H1 (cell line): ENCODE data around the gene GRB7. TPM values are rescaled to one million over a fixed set of nuclear protein-coding genes. Genes with fewer than 3 reads are reported as not detected.

ENCODE experiments used
- CTCF ChIA-PET: fragments of 300-600 bp; sonication (Branson Sonifier 250); formaldehyde crosslinking; loops from one replicate; lab custom pipeline; 2021; ENCODE audit not compliant: partially characterized antibody; lab: Charles Lee
- POLR2A ChIA-PET: fragments of 300-600 bp; sonication (Branson Sonifier 250); formaldehyde crosslinking; loops from one replicate; lab custom pipeline; 2021; ENCODE audit warnings: inconsistent platforms; ENCODE audit not compliant: partially characterized antibody; lab: Charles Lee
- DNase-seq, 2 experiments: peaks; one replicate each; pipeline versions ENCODE4 v3.0.0 to v3.0.0-alpha.2; 2010 to 2022; ENCODE audit warnings: low spot score in 2 of 2, low read depth in 1 of 2, mixed read lengths in 1 of 2
- FAIRE-seq: peaks from 2 replicates; lab custom pipeline; 2011; peaks lifted over from hg19 to GRCh38; lab: Jason Lieb, UNC
- H2AFZ ChIP-seq: 2 replicates; pipeline ENCODE4 v1.8.1; 2012; ENCODE audit warnings: low read length, inconsistent platforms
- H2AK5ac ChIP-seq: 2 replicates; pipeline ENCODE4 v1.6.1; 2013; ENCODE audit warnings: low read depth, low read length
- H2BK120ac ChIP-seq: replicated peaks from 2 replicates; pipeline ENCODE3; 2013; ENCODE audit warnings: low read depth, low read length, inconsistent platforms
- H2BK12ac ChIP-seq: 2 replicates; pipeline ENCODE4 v1.6.1; 2013; ENCODE audit warnings: low read depth, low read length
- H2BK15ac ChIP-seq: 2 replicates; pipeline ENCODE4 v1.6.1; 2013; ENCODE audit warnings: low read length
- H2BK20ac ChIP-seq: 2 replicates; pipeline ENCODE4 v1.6.1; 2013; ENCODE audit warnings: low read length
- H2BK5ac ChIP-seq: 2 replicates; pipeline ENCODE4 v1.6.1; 2013; ENCODE audit warnings: low read depth, low read length
- H3K14ac ChIP-seq: 2 replicates; pipeline ENCODE4 v1.6.1; 2013; ENCODE audit warnings: inconsistent platforms; ENCODE audit not compliant: insufficient read length
- H3K18ac ChIP-seq: 2 replicates; pipeline ENCODE4 v1.6.1; 2013; ENCODE audit warnings: low read length; ENCODE audit errors: extremely low read depth
- H3K23ac ChIP-seq: 2 replicates; pipeline ENCODE4 v1.6.1; 2013; ENCODE audit warnings: inconsistent platforms; ENCODE audit not compliant: insufficient read length
- H3K23me2 ChIP-seq: 2 replicates; pipeline ENCODE4 v1.6.1; 2013; ENCODE audit warnings: low read depth, low read length
- H3K27ac ChIP-seq: 2 replicates; pipeline ENCODE4 v1.6.1; 2011; ENCODE audit warnings: low read depth, low read length, inconsistent platforms
- H3K27me3 ChIP-seq, 4 experiments: replicated peaks in 1 of 4; 1 replicate in 1 of 4; 2 replicates in 3 of 4; pipeline versions ENCODE4 v1.6.1 to v1.8.1; 2011 to 2013; ENCODE audit warnings: low read length in 3 of 4, mild to moderate bottlenecking in 3 of 4, inconsistent platforms in 2 of 4, mixed read lengths in 2 of 4, moderate library complexity in 1 of 4; ENCODE audit not compliant: control insufficient read depth in 3 of 4, insufficient read depth in 3 of 4; ENCODE audit errors: extremely low read depth in 1 of 4
- H3K36me3 ChIP-seq, 4 experiments: 2 replicates each; pipeline versions ENCODE4 v1.6.1 to v1.8.1; 2011 to 2013; ENCODE audit warnings: mild to moderate bottlenecking in 4 of 4, low read length in 3 of 4, moderate library complexity in 2 of 4, control low read depth in 1 of 4, inconsistent platforms in 1 of 4; ENCODE audit not compliant: insufficient read depth in 4 of 4, control insufficient read depth in 2 of 4
- H3K4ac ChIP-seq: replicated peaks from 2 replicates; pipeline ENCODE3; 2013; ENCODE audit warnings: low read length, low read depth, mixed read lengths, inconsistent platforms; ENCODE audit not compliant: insufficient read length
- H3K4me1 ChIP-seq, 4 experiments: replicated peaks in 1 of 4; 1 replicate in 1 of 4; 2 replicates in 3 of 4; pipeline versions ENCODE4 v1.6.1 to v1.8.1; 2011 to 2013; ENCODE audit warnings: low read length in 3 of 4, inconsistent platforms in 2 of 4, mixed read lengths in 1 of 4; ENCODE audit not compliant: insufficient read depth in 4 of 4, control insufficient read depth in 3 of 4
- H3K4me2 ChIP-seq, 2 experiments: 2 replicates each; pipeline versions ENCODE4 v1.6.1 to v1.8.1; 2011 to 2013; ENCODE audit warnings: low read depth in 2 of 2, low read length in 2 of 2, control low read depth in 1 of 2, inconsistent platforms in 1 of 2, mild to moderate bottlenecking in 1 of 2; ENCODE audit not compliant: insufficient read depth in 1 of 2
- H3K4me3 ChIP-seq, 4 experiments: fragments of 200-600, 300-600 bp in 1 of 4; sonication (generic), shearing (Covaris generic), sonication (Bioruptor Twin) in 1 of 4; 2 replicates each; pipeline versions ENCODE4 v1.5.1 to v1.8.1; 2011 to 2016; ENCODE audit warnings: low read length in 4 of 4, low read depth in 3 of 4, control low read depth in 2 of 4, inconsistent platforms in 2 of 4, mild to moderate bottlenecking in 2 of 4, mixed read lengths in 1 of 4, moderate library complexity in 1 of 4; ENCODE audit not compliant: insufficient read depth in 2 of 4; ENCODE audit errors: extremely low read depth in 1 of 4
- H3K56ac ChIP-seq: replicated peaks from 2 replicates; pipeline ENCODE3; 2013; ENCODE audit warnings: low read depth, mild to moderate bottlenecking, mixed read lengths, low read length, inconsistent platforms; ENCODE audit not compliant: insufficient read length
- H3K79me1 ChIP-seq: 2 replicates; pipeline ENCODE4 v1.6.1; 2013; ENCODE audit warnings: low read depth, low read length, control low read depth
- H3K79me2 ChIP-seq, 2 experiments: 2 replicates each; pipeline versions ENCODE4 v1.6.1 to v1.8.1; 2012 to 2013; ENCODE audit warnings: low read length in 2 of 2, mild to moderate bottlenecking in 2 of 2, inconsistent platforms in 1 of 2; ENCODE audit not compliant: insufficient read depth in 2 of 2, control insufficient read depth in 1 of 2
- H3K9ac ChIP-seq, 4 experiments: replicated peaks in 1 of 4; 1 replicate in 1 of 4; 2 replicates in 3 of 4; pipeline versions ENCODE4 v1.6.1 to v1.8.1; 2011 to 2013; ENCODE audit warnings: low read depth in 3 of 4, low read length in 3 of 4, control low read depth in 2 of 4, mild to moderate bottlenecking in 2 of 4, moderate library complexity in 2 of 4, inconsistent platforms in 1 of 4; ENCODE audit errors: extremely low read depth in 1 of 4
- H3K9me3 ChIP-seq, 2 experiments: 2 replicates each; pipeline versions ENCODE4 v1.6.1 to v1.8.1; 2012 to 2013; ENCODE audit warnings: mild to moderate bottlenecking in 2 of 2, moderate library complexity in 2 of 2, control low read depth in 1 of 2, inconsistent platforms in 1 of 2, low read depth in 1 of 2, low read length in 1 of 2, mixed read lengths in 1 of 2; ENCODE audit not compliant: insufficient read depth in 2 of 2
- H4K20me1 ChIP-seq, 2 experiments: replicated peaks in 1 of 2; 2 replicates each; pipeline versions ENCODE3 to v1.8.1; 2011 to 2013; ENCODE audit warnings: inconsistent platforms in 2 of 2, low read length in 2 of 2, mild to moderate bottlenecking in 1 of 2; ENCODE audit not compliant: insufficient read depth in 2 of 2, control insufficient read depth in 1 of 2
- H4K5ac ChIP-seq: 2 replicates; pipeline ENCODE4 v1.6.1; 2013; ENCODE audit warnings: low read length, low read depth, mixed read lengths, inconsistent platforms; ENCODE audit not compliant: insufficient read length
- H4K8ac ChIP-seq: 2 replicates; pipeline ENCODE4 v1.8.0; 2013; ENCODE audit warnings: mild to moderate bottlenecking, moderate library complexity, low read length, inconsistent platforms; ENCODE audit not compliant: insufficient read depth; ENCODE audit errors: extremely low read depth
- H4K91ac ChIP-seq: replicated peaks from 2 replicates; pipeline ENCODE3; 2013; ENCODE audit warnings: low read length, mixed read lengths, inconsistent platforms; ENCODE audit not compliant: insufficient read length
- BRCA1 ChIP-seq: IDR thresholded peaks from 2 replicates; pipeline ENCODE4 v1.6.1; 2012; ENCODE audit warnings: low read depth, low read length, improper control_type of control experiment
- CEBPB ChIP-seq: IDR thresholded peaks from 2 replicates; pipeline ENCODE4 v1.6.1; 2012; ENCODE audit warnings: low read depth, low read length
- CHD1 ChIP-seq: IDR thresholded peaks from 2 replicates; pipeline ENCODE4 v1.6.1; 2012; ENCODE audit warnings: low read depth, low read length, improper control_type of control experiment
- CHD2 ChIP-seq: IDR thresholded peaks from 2 replicates; pipeline ENCODE4 v1.6.1; 2012; ENCODE audit warnings: low read length, improper control_type of control experiment
- CTCF ChIP-seq, 3 experiments: IDR thresholded peaks; 1 replicate in 2 of 3; 2 replicates in 1 of 3; pipeline versions ENCODE4 v1.5.1 to v1.6.1; 2011; ENCODE audit warnings: low read length in 3 of 3, mild to moderate bottlenecking in 3 of 3, inconsistent platforms in 2 of 3, low read depth in 1 of 3, moderate library complexity in 1 of 3; ENCODE audit not compliant: insufficient read depth in 1 of 3; ENCODE audit errors: control extremely low read depth in 1 of 3
- EGR1 ChIP-seq: IDR thresholded peaks from 2 replicates; pipeline ENCODE4 v1.6.1; 2011; ENCODE audit warnings: low read depth, low read length, borderline replicate concordance
- FOSL1 ChIP-seq: IDR thresholded peaks from 2 replicates; pipeline ENCODE4 v1.6.1; 2011; ENCODE audit warnings: mild to moderate bottlenecking, low read depth, low read length, moderate library complexity; ENCODE audit not compliant: insufficient read depth
- NANOG ChIP-seq: IDR thresholded peaks from 2 replicates; pipeline ENCODE4 v1.6.1; 2011; ENCODE audit warnings: low read length, low read depth, mild to moderate bottlenecking, inconsistent platforms; ENCODE audit not compliant: insufficient read depth, poor library complexity, severe bottlenecking
- POU5F1 ChIP-seq: IDR thresholded peaks from 2 replicates; pipeline ENCODE4 v1.6.1; 2011; ENCODE audit warnings: low read depth, mild to moderate bottlenecking, low read length, moderate library complexity
- RBBP5 ChIP-seq: IDR thresholded peaks from 2 replicates; pipeline ENCODE4 v1.7.1; 2012; ENCODE audit warnings: low read depth, mild to moderate bottlenecking, inconsistent platforms, low read length, moderate library complexity, borderline replicate concordance
- SP2 ChIP-seq: IDR thresholded peaks from 2 replicates; pipeline ENCODE4 v1.6.1; 2012; ENCODE audit warnings: mild to moderate bottlenecking, low read length, inconsistent platforms
- SRF ChIP-seq: IDR thresholded peaks from 2 replicates; pipeline ENCODE4 v1.6.1; 2011; ENCODE audit warnings: mild to moderate bottlenecking, low read depth, low read length, moderate library complexity
- TCF12 ChIP-seq: IDR thresholded peaks from 2 replicates; pipeline ENCODE4 v1.6.1; 2011; ENCODE audit warnings: low read depth, mild to moderate bottlenecking, low read length
- WGBS, 2 experiments: shearing (Covaris generic) in 1 of 2; methylation state at CpG; one replicate each; pipeline versions ENCODE4 v1.1.6 to v1.1.7; 2013 to 2015; ENCODE audit warnings: low lambda C conversion rate in 2 of 2, mixed read lengths in 2 of 2, inconsistent platforms in 1 of 2, low coverage in 1 of 2, missing lambda C conversion rate in 1 of 2; ENCODE audit not compliant: insufficient replicate concordance in 2 of 2, insufficient coverage in 1 of 2, insufficient read length in 1 of 2; ENCODE audit errors: extremely low coverage in 1 of 2, missing lambda C conversion rate in 1 of 2; 5-methylcytosine and 5-hydroxymethylcytosine counted together
- polyA plus RNA-seq, 7 experiments: library from polyadenylated mRNA; depleted of rRNA in 3 of 7; stranded (reverse) in 5 of 7; unstranded in 2 of 7; fragments of >200 nt in 5 of 7; fragments of 200-250 nt in 2 of 7; gene quantifications; 1 replicate in 5 of 7; 2 replicates in 1 of 7; 4 replicates in 1 of 7; pipeline versions ENCODE4 v1.2.1 to v1.2.3, GENCODE V29; 2011 to 2013; ENCODE audit warnings: missing spikeins in 2 of 7, mixed read lengths in 2 of 7
- total RNA-seq: library from RNA; stranded (reverse); fragmentation: NEBNext Ultra II Directional; extraction: Animal tissue kit (Norgen Biotek cat#: 25700); gene quantifications from 2 replicates; pipeline ENCODE4 v1.2.1, GENCODE V29; 2021

GRB7 gene
- total and polyA plus RNA-seq, 2 of the 8 experiments (the other 6 are each of a cell fraction or from before 2014, with no cell fraction given): 32.2 to 41.5 TPM

GRCh38 chr17:39775031-39775430 is 37.3 kb downstream of the GRB7 start:
- no peak overlapping the region for H3K56ac ChIP-seq
- no peak overlapping the region for H3K27ac ChIP-seq
- H3K9me3 ChIP-seq: no peaks in the 10 kb centered on the region
- no peak overlapping the region for H2BK5ac ChIP-seq
- WGBS, 2 experiments: 90% methylated on average over 2 of the region's 2 CpGs; no CpG with 5 or more reads in 1 of the 2 experiments
- H3K4me3 ChIP-seq: no peak overlapping the region
- H3K4ac ChIP-seq: no peak overlapping the region
- H3K14ac ChIP-seq: no peak overlapping the region
- no peak overlapping the region for H4K91ac ChIP-seq
- H4K8ac ChIP-seq: no peak overlapping the region
- ChIA-PET CTCF (interaction anchor here (0.5 kb wide), 1 partner anchor 1943 kb away, joined by 4 read pairs; no protein-coding TSS in a partner anchor), POLR2A (no interaction called here)
- H3K79me1 ChIP-seq: no peaks in the 10 kb centered on the region
- no peak overlapping the region for H2BK15ac ChIP-seq
- no peak overlapping the region for H2AFZ ChIP-seq
- no peak overlapping the region for H3K9ac ChIP-seq
- H2BK120ac ChIP-seq: no peak overlapping the region
- no peak for FAIRE-seq
- no peaks in the 10 kb centered on the region for H4K20me1 ChIP-seq
- no peak overlapping the region for H3K23ac ChIP-seq
- no peaks in the 10 kb centered on the region for H3K36me3 ChIP-seq
- no peak overlapping the region for H2BK12ac ChIP-seq
- H3K4me2 ChIP-seq: no peak overlapping the region
- no peaks in the 10 kb centered on the region for H3K27me3 ChIP-seq
- H2BK20ac ChIP-seq: no peak overlapping the region
- no peak overlapping the region for H4K5ac ChIP-seq
- H3K23me2 ChIP-seq: no peaks in the 10 kb centered on the region
- no peak overlapping the region for H3K18ac ChIP-seq
- DNase-seq: no peak
- no peak overlapping the region for H2AK5ac ChIP-seq
- H3K79me2 ChIP-seq: no peaks in the 10 kb centered on the region
- no peaks in the 10 kb centered on the region; a peak in 1 of 7 replicates for H3K4me1 ChIP-seq
- TF ChIP-seq CHD2: no peak
- TF ChIP-seq CTCF (IDR thresholded peaks at IDR 0.05; ENCODE audit: control extremely low read depth in 1 of 3, insufficient read depth in 1 of 3, low read depth in 1 of 3, low read length in 3 of 3): no peak
- TF ChIP-seq TCF12: no peak
- no peak for TF ChIP-seq RBBP5
- no peak for TF ChIP-seq EGR1
- TF ChIP-seq POU5F1: no peak
- TF ChIP-seq NANOG: no peak
- TF ChIP-seq BRCA1: no peak
- TF ChIP-seq SRF: no peak
- no peak for TF ChIP-seq CHD1
- no peak for TF ChIP-seq SP2
- no peak for TF ChIP-seq CEBPB
- no peak for TF ChIP-seq FOSL1
